Psoas muscle (tissue), 8 donors: ENCODE measurements around the gene ACSL1. TPM values are rescaled to one million over a fixed set of nuclear protein-coding genes. Genes with fewer than 3 reads are reported as not detected.

Experiments used
- ATAC-seq, 4 donors: fragments of 200-7000 bp; cut with Tn5 transposase; one replicate each; pipeline ENCODE4 v1.9.1; 2020; ENCODE audit warnings: moderate library complexity in 3 of 4, mild to moderate bottlenecking in 2 of 4
- DNase-seq, 2 donors: peaks; one replicate each; pipeline ENCODE4 v3.0.0-alpha.2; 2020
- H3K27ac ChIP-seq: fragments of 200-600 bp; one replicate; pipeline ENCODE4 v1.8.0; 2022
- H3K27me3 ChIP-seq, 3 donors: fragments of 200-600 bp in 1 of 3; one replicate each; pipeline versions ENCODE4 v1.6.1 to v1.8.0; 2013 to 2022; ENCODE audit warnings: low read length in 2 of 3, mild to moderate bottlenecking in 2 of 3, moderate library complexity in 1 of 3; ENCODE audit not compliant: insufficient read depth in 3 of 3
- H3K36me3 ChIP-seq, 2 donors: fragments of 200-600 bp in 1 of 2; one replicate each; pipeline versions ENCODE4 v1.6.1 to v1.8.0; 2013 to 2022; ENCODE audit warnings: low read depth in 1 of 2, mild to moderate bottlenecking in 1 of 2, moderate library complexity in 1 of 2; ENCODE audit not compliant: insufficient read depth in 1 of 2
- H3K4me1 ChIP-seq: fragments of 200-600 bp; one replicate; pipeline ENCODE4 v1.8.0; 2022
- H3K4me3 ChIP-seq: fragments of 200-600 bp; one replicate; pipeline ENCODE4 v1.8.0; 2022; ENCODE audit warnings: mild to moderate bottlenecking
- H3K9me3 ChIP-seq: fragments of 200-600 bp; one replicate; pipeline ENCODE4 v1.8.0; 2022
- CTCF ChIP-seq: fragments of 200-600 bp; IDR thresholded peaks from one replicate; pipeline ENCODE4 v1.8.0; 2022; ENCODE audit warnings: antibody characterized with exemption
- WGBS, 3 donors: extraction: QIAGEN DNeasy Blood & Tissue Kit; methylation state at CpG; one replicate each; pipeline versions ENCODE4 v1.1.6 to v1.1.7; 2013; 5-methylcytosine and 5-hydroxymethylcytosine counted together
- intact Hi-C, 2 donors: fragments of 100-400 bp; cut with DNase I; formaldehyde crosslinking; loops; one replicate each; pipeline versions ENCODE4 v1.11.0 to v1.14.2; 2022
- polyA plus RNA-seq, 3 donors: library from polyadenylated mRNA; stranded (reverse); fragments of 200-250 nt; gene quantifications; one replicate each; pipeline ENCODE4 v1.2.3, GENCODE V29; 2013
- total RNA-seq, 4 donors: library from RNA; stranded (reverse); fragmentation: NEBNext Ultra II Directional in 2 of 4; extraction: Animal tissue kit (Norgen Biotek cat#: 25700) in 2 of 4; gene quantifications; one replicate each; pipeline versions ENCODE4 v1.2.1 to v1.2.4, GENCODE V29; 2021 to 2023
- donor health status: healthy with polysubstance abuse.
- donor health status: DM: no; HTN: no; CAD: no; lungs with moderate emphysema.
- donor health status: Bipolar disorder and iron deficiency.
- donor health status: healthy.
- donor health status: DM: yes; HTN: yes; CAD: no.
- donor health status: DM: no; HTN: no; CAD: no.
- donor health status: DM: no; HTN: no; CAD: no.
- donor health status: DM: yes; HTN: yes; CAD: no.

The ACSL1 gene
- total and polyA plus RNA-seq, 7 donors, result 257 to 1,392 (median 781) TPM

GRCh38 chr4:184764601-184765000 lies 61.2 kb downstream of the ACSL1 start:
- Histone ChIP-seq H3K27ac (peak overlapping the region; percentile 23), H3K4me1 (peaks cover 24% of the 10 kb centered on the region), H3K9me3 (no peaks in the 10 kb centered on the region), H3K27me3 (no peaks in the 10 kb centered on the region), H3K36me3 (peaks cover 32 to 99% of the 10 kb centered on the region in 2 donors), H3K4me3 (no peak overlapping the region)
- DNase-seq, result no peak
- 81 to 98% (median 93%) methylated on average over 4 of the region's 4 CpGs for WGBS, 3 donors
- ATAC-seq, result peak in 1 of 4 donors; percentile 13
- no peak for TF ChIP-seq CTCF
- intact Hi-C loops, result loop anchor here in 1 of 2 donors (5.0 kb wide), 1 partner anchor 38 kb away; no protein-coding TSS in a partner anchor

- intact Hi-C loops, result loop anchor here in 1 of 2 donors (5.0 kb wide), 1 partner anchor 39 kb away; no protein-coding TSS in a partner anchor
- Histone ChIP-seq H3K9me3 (no peaks in the 10 kb centered on the region), H3K36me3 (peaks cover 26 to 91% of the 10 kb centered on the region in 2 donors), H3K4me3 (no peak overlapping the region), H3K4me1 (peaks cover 26% of the 10 kb centered on the region), H3K27me3 (no peaks in the 10 kb centered on the region), H3K27ac (peak overlapping the region; percentile 23)
- ATAC-seq (peak; percentile 25 to 52 (median 44)), DNase-seq (peak in 1 of 2 donors; percentile 46)
- no peak for TF ChIP-seq CTCF
- 36 to 51% (median 48%) methylated on average over 14 of the region's 14 CpGs for WGBS, 3 donors
These were observed 62.5 kb downstream of the ACSL1 start for GRCh38 chr4:184763150-184763780.

GRCh38 chr4:184762100-184762499 lies 63.7 kb downstream of the ACSL1 start:
- Histone ChIP-seq H3K36me3 (peaks cover 20 to 90% of the 10 kb centered on the region in 2 donors), H3K27me3 (no peaks in the 10 kb centered on the region), H3K27ac (peak overlapping the region; percentile 23), H3K4me3 (no peak overlapping the region), H3K4me1 (peaks cover 38% of the 10 kb centered on the region), H3K9me3 (no peaks in the 10 kb centered on the region)
- ATAC-seq, result peak in 1 of 4 donors; percentile 6
- intact Hi-C loops, result loop anchor here in 1 of 2 donors (5.0 kb wide), 1 partner anchor 40 kb away; no protein-coding TSS in a partner anchor
- no peak for TF ChIP-seq CTCF
- WGBS, 3 donors, result 87 to 92% (median 89%) methylated on average over 5 of the region's 5 CpGs
- DNase-seq, result no peak

- H3K27ac ChIP-seq, result peak overlapping the region; percentile 6
- intact Hi-C loops, result loop anchor here in 1 of 2 donors (5.0 kb wide), 1 partner anchor 42 kb away; no protein-coding TSS in a partner anchor
- ATAC-seq (peak in 2 of 4 donors; percentile 4 to 18), DNase-seq (no peak)
- peaks cover 14 to 87% of the 10 kb centered on the region in 2 donors for H3K36me3 ChIP-seq
- WGBS, 3 donors, result 76 to 94% (median 85%) methylated on average over 5 of the region's 5 CpGs
- no peaks in the 10 kb centered on the region for H3K9me3 ChIP-seq
- peaks cover 48% of the 10 kb centered on the region for H3K4me1 ChIP-seq
- H3K4me3 ChIP-seq, result no peak overlapping the region
- no peaks in the 10 kb centered on the region for H3K27me3 ChIP-seq
- no peak for TF ChIP-seq CTCF
These were observed 65.1 kb downstream of the ACSL1 start for GRCh38 chr4:184760681-184761080.
